HepG2 (cell line): ENCODE measurements around the gene KANSL3. TPM values are rescaled to one million over a fixed set of nuclear protein-coding genes. Genes with fewer than 3 reads are reported as not detected.

Experiments used
- NR1H2 ChIP-seq: sonication (generic); formaldehyde crosslinking; IDR thresholded peaks from 2 replicates; pipeline ENCODE4 v1.8.1; 2022; ENCODE audit warnings: low read depth, missing genetic modification reagents, borderline replicate concordance
- ZMYM3 ChIP-seq: sonication (generic); formaldehyde crosslinking; IDR thresholded peaks from 2 replicates; pipeline ENCODE4 v1.5.1; 2020; ENCODE audit warnings: mild to moderate bottlenecking, missing genetic modification reagents
- ZNF24 ChIP-seq: fragments of 450-650 bp; IDR thresholded peaks from 2 replicates; pipeline ENCODE4 v1.6.1; 2017; ENCODE audit warnings: antibody characterized with exemption, mild to moderate bottlenecking
- ZNF629 ChIP-seq: sonication (generic); formaldehyde crosslinking; conservative IDR thresholded peaks from 2 replicates; pipeline ENCODE4 v1.5.0; 2020; ENCODE audit warnings: missing genetic modification reagents
- ZSCAN5A ChIP-seq: sonication (generic); formaldehyde crosslinking; IDR thresholded peaks from 2 replicates; pipeline ENCODE4 v1.8.0; 2022; ENCODE audit warnings: mild to moderate bottlenecking, missing genetic modification reagents, borderline replicate concordance
- polyA plus RNA-seq, 8 experiments: library from polyadenylated mRNA; depleted of rRNA in 3 of 8; stranded (reverse) in 7 of 8; unstranded in 1 of 8; fragments of >200 nt; fragmentation: Illumina TruSeq in 4 of 8; extraction: Trizol in 4 of 8; gene quantifications; 2 replicates each; pipeline versions ENCODE4 v1.2.1 to v1.2.3, GENCODE V29; 2011 to 2016; ENCODE audit warnings: low read depth in 4 of 8, missing spikeins in 1 of 8, mixed read lengths in 1 of 8; ENCODE audit not compliant: insufficient read depth in 1 of 8
- total RNA-seq, 5 experiments: library from RNA; depleted of rRNA; stranded (reverse); fragments of >200 nt; fragmentation: Illumina TruSeq; extraction: Trizol; gene quantifications; 2 replicates each; pipeline ENCODE4 v1.2.3, GENCODE V29; 2016; ENCODE audit warnings: low read depth in 1 of 5
- TF ChIP-seq, protein P1 (sequence below): sonication (generic); formaldehyde crosslinking; IDR thresholded peaks from 2 replicates; pipeline ENCODE4 v1.4.0; 2020; ENCODE audit warnings: missing genetic modification reagents
- TF ChIP-seq, protein P2 (sequence below): sonication (generic); formaldehyde crosslinking; IDR thresholded peaks from 2 replicates; pipeline ENCODE4 v1.8.0; 2022; ENCODE audit warnings: missing genetic modification reagents, mild to moderate bottlenecking, borderline replicate concordance

The KANSL3 gene
- total and polyA plus RNA-seq, 2 of the 13 experiments (the other 11 are each of a cell fraction or from before 2014, with no cell fraction given): 20.8 to 37.3 TPM

- TF ChIP-seq, protein P1, sequence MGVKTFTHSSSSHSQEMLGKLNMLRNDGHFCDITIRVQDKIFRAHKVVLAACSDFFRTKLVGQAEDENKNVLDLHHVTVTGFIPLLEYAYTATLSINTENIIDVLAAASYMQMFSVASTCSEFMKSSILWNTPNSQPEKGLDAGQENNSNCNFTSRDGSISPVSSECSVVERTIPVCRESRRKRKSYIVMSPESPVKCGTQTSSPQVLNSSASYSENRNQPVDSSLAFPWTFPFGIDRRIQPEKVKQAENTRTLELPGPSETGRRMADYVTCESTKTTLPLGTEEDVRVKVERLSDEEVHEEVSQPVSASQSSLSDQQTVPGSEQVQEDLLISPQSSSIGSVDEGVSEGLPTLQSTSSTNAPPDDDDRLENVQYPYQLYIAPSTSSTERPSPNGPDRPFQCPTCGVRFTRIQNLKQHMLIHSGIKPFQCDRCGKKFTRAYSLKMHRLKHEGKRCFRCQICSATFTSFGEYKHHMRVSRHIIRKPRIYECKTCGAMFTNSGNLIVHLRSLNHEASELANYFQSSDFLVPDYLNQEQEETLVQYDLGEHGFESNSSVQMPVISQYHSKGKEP (CRISPR knock-in tag): no peak
- TF ChIP-seq ZNF629 (CRISPR knock-in tag): peak; percentile 95
- peak; percentile 80 for TF ChIP-seq ZMYM3 (CRISPR knock-in tag)
- no peak for TF ChIP-seq NR1H2 (CRISPR knock-in tag)
- TF ChIP-seq, protein P2, sequence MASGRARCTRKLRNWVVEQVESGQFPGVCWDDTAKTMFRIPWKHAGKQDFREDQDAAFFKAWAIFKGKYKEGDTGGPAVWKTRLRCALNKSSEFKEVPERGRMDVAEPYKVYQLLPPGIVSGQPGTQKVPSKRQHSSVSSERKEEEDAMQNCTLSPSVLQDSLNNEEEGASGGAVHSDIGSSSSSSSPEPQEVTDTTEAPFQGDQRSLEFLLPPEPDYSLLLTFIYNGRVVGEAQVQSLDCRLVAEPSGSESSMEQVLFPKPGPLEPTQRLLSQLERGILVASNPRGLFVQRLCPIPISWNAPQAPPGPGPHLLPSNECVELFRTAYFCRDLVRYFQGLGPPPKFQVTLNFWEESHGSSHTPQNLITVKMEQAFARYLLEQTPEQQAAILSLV (CRISPR knock-in tag): 0 out of 2 replicates have a peak, but pooled peaks have one; percentile 43
- no peak for TF ChIP-seq ZNF24
- TF ChIP-seq ZSCAN5A (CRISPR knock-in tag): no peak
Observed at GRCh38 chr2:96687266-96687665, 49.2 kb upstream of the KANSL3 start (continued).
